ENCODE results near the gene MKNK1. TPM values are rescaled to one million over a fixed set of nuclear protein-coding genes. Genes with fewer than 3 reads are reported as not detected.
A peak's percentile ranks its signal among the peaks of the same experiment; 100 is the strongest.

The MKNK1 gene
- total RNA-seq, 2 donors from 2014 or later = 22.1 to 25.0 TPM

DNA sequence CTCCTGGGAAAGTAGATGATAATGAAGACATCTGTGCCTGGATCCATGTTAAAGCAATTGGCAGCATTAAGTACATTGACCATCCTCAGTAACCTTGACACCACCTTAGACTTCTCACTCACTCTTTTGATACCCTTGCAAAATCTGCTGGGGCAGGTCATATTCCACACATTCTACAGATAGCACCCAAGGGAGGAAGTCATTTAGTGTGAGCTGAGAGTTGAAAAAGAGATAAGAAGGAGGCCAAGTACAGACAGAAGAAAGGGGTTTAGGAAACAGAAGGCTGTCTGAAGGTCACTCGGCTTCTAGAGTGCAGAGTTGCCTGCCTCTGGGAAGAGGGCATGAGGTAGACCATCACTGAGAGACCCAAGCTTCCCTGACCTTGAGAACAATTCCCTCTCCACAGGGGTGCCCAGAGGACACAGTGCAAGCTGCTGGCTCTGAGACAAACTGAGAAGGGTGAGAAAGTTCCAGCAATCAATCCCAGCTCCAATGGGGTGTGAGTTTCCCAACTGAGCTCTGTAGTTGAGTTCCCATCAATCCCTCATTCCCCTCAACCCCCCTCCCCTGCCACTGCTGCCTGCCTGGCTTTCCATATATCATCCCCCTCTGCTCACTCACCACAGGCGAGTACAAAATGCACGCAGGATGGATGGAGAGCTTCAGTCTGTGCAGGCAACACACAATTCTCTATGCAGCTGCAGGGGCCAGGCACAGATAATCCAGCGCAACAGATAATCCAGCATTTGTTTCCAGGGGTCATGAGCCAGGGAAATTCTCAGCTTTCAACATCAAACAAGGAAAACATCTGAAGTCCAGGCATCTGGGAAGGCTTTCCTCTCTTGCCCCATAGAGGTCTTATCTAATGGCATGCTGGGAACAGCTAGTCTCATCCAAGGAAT lies 19.9 kb upstream of the MKNK1 start:
- no peak overlapping the region for H3K4me3 ChIP-seq
- no peak for DNase-seq (ENCODE audit: low spot score)
- peak overlapping the region in 1 of 2 donors; percentile 25 for H3K27ac ChIP-seq
- TF ChIP-seq CTCF (IDR thresholded peaks at IDR 0.05) = no peak
- H3K27me3 ChIP-seq = no peaks in the 10 kb centered on the region
- H3K9me3 ChIP-seq = no peaks in the 10 kb centered on the region
- H3K4me1 ChIP-seq = peaks cover 2 to 14% of the 10 kb centered on the region in 2 donors
- no peaks in the 10 kb centered on the region for H3K36me3 ChIP-seq

DNA sequence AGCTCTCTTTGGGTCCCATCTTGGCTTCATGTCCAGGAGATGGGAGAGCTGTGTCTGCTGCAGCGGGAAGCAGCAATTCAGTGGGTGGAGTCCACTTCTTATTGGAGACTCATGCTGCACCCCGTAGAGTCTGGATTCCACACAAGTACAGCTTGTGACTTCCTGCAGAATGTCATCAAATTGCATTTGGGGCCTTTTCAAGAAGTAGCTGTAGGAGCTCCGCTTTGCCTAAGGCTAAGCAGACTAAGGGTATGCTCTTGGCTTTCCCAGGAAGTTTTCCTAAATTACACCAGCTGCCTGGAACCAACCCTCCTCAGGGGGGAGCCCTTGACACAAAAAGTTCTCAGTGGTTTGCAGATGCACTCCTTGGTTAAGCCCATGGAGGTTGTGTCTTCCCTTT lies 18.3 kb upstream of the MKNK1 start:
- DNase-seq (ENCODE audit: low spot score) = no peak
- no peak overlapping the region for H3K27ac ChIP-seq

DNA sequence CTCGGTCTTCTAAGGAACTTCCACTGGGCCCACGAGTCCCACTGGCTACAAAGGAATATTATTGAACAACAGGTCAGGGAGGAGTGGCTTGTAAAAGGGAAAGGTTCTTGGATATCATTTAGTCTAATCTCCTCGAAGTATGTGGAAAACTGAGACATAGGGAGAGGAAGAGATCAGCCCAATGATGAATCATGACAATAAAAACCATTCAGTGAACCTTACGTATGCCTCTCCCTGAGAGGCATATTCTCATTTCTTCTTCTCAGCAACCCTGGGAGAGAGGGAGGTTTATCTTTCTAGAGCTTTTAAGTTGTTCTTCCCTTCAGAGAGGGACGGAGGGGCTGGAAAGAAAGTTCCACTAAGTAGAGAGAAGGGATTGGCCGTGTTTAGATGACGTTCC lies 17.9 kb upstream of the MKNK1 start:
- Histone ChIP-seq H3K27me3 (no peaks in the 10 kb centered on the region), H3K27ac (no peak overlapping the region), H3K4me3 (no peak overlapping the region), H3K36me3 (no peaks in the 10 kb centered on the region), H3K4me1 (peaks cover 2 to 22% of the 10 kb centered on the region in 2 donors), H3K9me3 (no peaks in the 10 kb centered on the region)
- no peak for DNase-seq (ENCODE audit: low spot score)
- no peak for TF ChIP-seq CTCF (IDR thresholded peaks at IDR 0.05)

More for the DNA sequence above, 18.3 kb upstream of the MKNK1 start:
- H3K4me1 ChIP-seq = peaks cover 2 to 18% of the 10 kb centered on the region in 2 donors
- peak in 1 of 2 donors; percentile 63 for TF ChIP-seq CTCF (IDR thresholded peaks at IDR 0.05)
- H3K9me3 ChIP-seq = no peaks in the 10 kb centered on the region
- no peak overlapping the region for H3K4me3 ChIP-seq
- H3K27me3 ChIP-seq = no peaks in the 10 kb centered on the region
- H3K36me3 ChIP-seq = no peaks in the 10 kb centered on the region

GRCh38 chr1:46619656-46620258 lies 15.7 kb upstream of the MKNK1 start:
- no peak for DNase-seq (ENCODE audit: low spot score)
- TF ChIP-seq CTCF (IDR thresholded peaks at IDR 0.05) = no peak
- H3K9me3 ChIP-seq = no peaks in the 10 kb centered on the region

DNA sequence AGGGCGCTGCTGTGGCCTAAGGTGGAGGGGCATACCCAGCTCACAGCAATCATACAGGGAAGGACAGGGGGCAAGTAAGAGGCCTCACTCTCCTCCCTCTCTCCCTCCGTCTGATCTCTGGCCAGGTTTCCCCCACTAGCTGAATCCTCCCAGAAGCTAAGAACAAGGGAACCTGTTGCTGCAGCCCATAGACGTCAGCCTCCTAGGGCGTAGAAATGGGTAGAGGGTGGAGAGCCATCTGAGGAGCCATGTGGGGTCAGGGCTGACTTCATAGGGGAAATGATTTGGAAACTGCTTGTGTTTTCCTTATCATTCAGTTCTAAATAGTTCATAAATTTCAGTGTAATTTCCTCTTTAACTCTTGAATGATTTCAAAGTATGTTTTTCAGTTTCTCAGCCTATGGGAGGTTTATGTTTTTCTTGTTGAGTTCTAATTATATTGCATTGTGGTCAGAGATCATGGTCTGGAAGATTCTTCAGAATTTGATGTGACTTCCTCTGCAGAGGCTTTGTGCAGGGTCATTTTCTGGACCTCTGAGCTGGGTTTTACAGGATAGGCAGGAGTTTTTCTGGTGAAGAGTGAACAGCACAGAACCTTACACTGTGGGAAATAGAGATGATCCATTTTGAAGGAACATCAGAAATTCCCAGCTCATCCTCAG lies 14.8 kb upstream of the MKNK1 start:
- no peak overlapping the region for H3K4me3 ChIP-seq
- peaks cover 2 to 38% of the 10 kb centered on the region in 2 donors for H3K4me1 ChIP-seq
- DNase-seq (ENCODE audit: low spot score) = no peak
- no peaks in the 10 kb centered on the region for H3K27me3 ChIP-seq
- no peak overlapping the region for H3K27ac ChIP-seq
- no peaks in the 10 kb centered on the region for H3K9me3 ChIP-seq
- H3K36me3 ChIP-seq = no peaks in the 10 kb centered on the region
- TF ChIP-seq CTCF (IDR thresholded peaks at IDR 0.05) = no peak

More at GRCh38 chr1:46619656-46620258, 15.7 kb upstream of the MKNK1 start:
- no peaks in the 10 kb centered on the region for H3K36me3 ChIP-seq
- H3K4me3 ChIP-seq = no peak overlapping the region
- H3K4me1 ChIP-seq = peaks cover 2 to 36% of the 10 kb centered on the region in 2 donors
- H3K27me3 ChIP-seq = no peaks in the 10 kb centered on the region
- no peak overlapping the region for H3K27ac ChIP-seq
